Activated naive CD8-positive, alpha-beta T cell treated with anti-CD3 and anti-CD28 coated beads, Interleukin-2, amount 50 U/mL, for 24 hours (primary cell): Measurements from ENCODE around the gene PHAF1.
A peak's percentile ranks its signal among the peaks of the same experiment; 100 is the strongest.

Experiments used
- ATAC-seq: fragments of 150-1000 bp; cut with Tn5 transposase; one replicate; pipeline ENCODE4 v1.10.0; 2021
- DNase-seq: peaks from one replicate; pipeline ENCODE4 v3.0.0; 2021
- H3K27ac Mint-ChIP-seq: one replicate; pipeline ENCODE4 v1.8.0; 2021; ENCODE audit warnings: mild to moderate bottlenecking, mixed read lengths
- H3K27me3 Mint-ChIP-seq: one replicate; pipeline ENCODE4 v1.8.0; 2021; ENCODE audit warnings: mixed read lengths
- H3K36me3 Mint-ChIP-seq: one replicate; pipeline ENCODE4 v1.8.0; 2021; ENCODE audit warnings: low read depth, mixed read lengths
- H3K4me1 Mint-ChIP-seq: one replicate; pipeline ENCODE4 v1.8.0; 2021; ENCODE audit warnings: mixed read lengths
- H3K4me3 Mint-ChIP-seq: one replicate; pipeline ENCODE4 v1.8.0; 2021; ENCODE audit warnings: mild to moderate bottlenecking, moderate library complexity, mixed read lengths
- H3K9me3 Mint-ChIP-seq: one replicate; pipeline ENCODE4 v1.8.0; 2021; ENCODE audit warnings: mixed read lengths

PHAF1 gene

DNA sequence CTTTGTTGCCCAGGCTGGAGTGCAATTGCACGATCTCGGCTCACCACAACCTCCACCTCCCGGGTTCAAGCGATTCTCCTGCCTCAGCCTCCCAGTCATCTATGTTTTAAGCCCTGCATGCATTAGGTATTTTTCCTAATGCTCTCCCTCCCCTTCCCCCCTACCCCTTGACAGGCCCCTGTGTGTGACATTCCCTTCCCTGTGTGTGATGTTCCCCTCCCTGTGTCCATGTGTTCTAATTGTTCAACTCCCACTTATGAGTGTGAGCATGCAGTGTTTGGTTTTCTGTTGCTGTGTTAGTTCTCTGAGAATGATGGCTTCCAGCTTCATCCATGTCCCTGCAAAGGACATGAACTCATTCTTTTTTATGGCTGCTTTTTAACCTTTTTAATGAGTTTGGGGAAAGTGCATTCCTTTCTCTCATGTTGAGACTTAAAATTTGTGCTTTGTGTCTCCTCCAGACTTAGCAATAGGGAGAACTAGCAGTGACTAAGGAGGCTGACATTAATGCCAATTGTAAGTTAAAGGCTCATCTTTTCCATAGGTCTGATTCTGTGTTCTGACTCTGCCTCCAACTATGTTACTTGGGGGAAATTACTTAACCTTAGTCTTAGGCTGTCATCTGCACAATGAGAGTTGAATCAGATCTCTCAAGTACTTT is 17.7 kb upstream of the PHAF1 start:
- no peak for DNase-seq
- H3K4me3 Mint-ChIP-seq, result no peak overlapping the region
- no peaks in the 10 kb centered on the region for H3K9me3 Mint-ChIP-seq
- peak; percentile 98 for ATAC-seq
- H3K36me3 Mint-ChIP-seq, result peaks cover 6% of the 10 kb centered on the region
- H3K27me3 Mint-ChIP-seq, result no peaks in the 10 kb centered on the region
- H3K27ac Mint-ChIP-seq, result peak overlapping the region; percentile 94
- H3K4me1 Mint-ChIP-seq, result peaks cover 10% of the 10 kb centered on the region

GRCh38 chr16:67093098-67093726 is 16.5 kb upstream of the PHAF1 start:
- Mint-ChIP-seq H3K27me3 (no peaks in the 10 kb centered on the region), H3K9me3 (no peaks in the 10 kb centered on the region), H3K36me3 (peaks cover 6% of the 10 kb centered on the region), H3K4me1 (peaks cover 10% of the 10 kb centered on the region), H3K27ac (peak overlapping the region; percentile 21), H3K4me3 (no peak overlapping the region)
- DNase-seq (no peak), ATAC-seq (no peak)

DNA sequence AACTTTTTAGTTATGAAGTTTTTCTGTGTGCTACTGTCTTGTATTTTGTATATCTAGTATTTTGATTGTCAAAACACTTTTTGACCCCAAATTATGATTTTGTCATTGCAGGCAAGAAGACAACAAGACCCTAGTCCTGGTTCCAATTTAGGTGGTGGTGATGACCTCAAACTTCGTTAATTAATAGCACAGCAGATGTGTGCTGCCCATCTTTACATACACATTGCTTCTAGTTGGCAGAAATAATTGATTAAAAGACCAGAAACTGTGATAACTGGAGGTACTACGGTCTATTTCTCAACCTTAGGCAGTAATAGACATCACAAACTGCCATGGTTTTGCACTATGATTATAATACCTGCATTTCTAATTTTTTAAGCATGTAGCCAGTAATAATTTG is 11.1 kb upstream of the PHAF1 start:
- no peaks in the 10 kb centered on the region for H3K9me3 Mint-ChIP-seq
- no peak overlapping the region for H3K4me3 Mint-ChIP-seq
- peaks cover 3% of the 10 kb centered on the region for H3K4me1 Mint-ChIP-seq
- H3K36me3 Mint-ChIP-seq, result peaks cover 8% of the 10 kb centered on the region
- ATAC-seq (no peak), DNase-seq (no peak)
- H3K27me3 Mint-ChIP-seq, result no peaks in the 10 kb centered on the region
- H3K27ac Mint-ChIP-seq, result no peak overlapping the region

GRCh38 chr16:67100569-67101310 is 9.0 kb upstream of the PHAF1 start:
- Mint-ChIP-seq H3K9me3 (no peaks in the 10 kb centered on the region), H3K36me3 (peaks cover 8% of the 10 kb centered on the region), H3K4me1 (peaks cover 3% of the 10 kb centered on the region), H3K27me3 (no peaks in the 10 kb centered on the region), H3K27ac (no peak overlapping the region), H3K4me3 (no peak overlapping the region)
- ATAC-seq (no peak), DNase-seq (no peak)

GRCh38 chr16:67101311-67102082 is 8.2 kb upstream of the PHAF1 start:
- H3K27me3 Mint-ChIP-seq, result no peaks in the 10 kb centered on the region
- H3K36me3 Mint-ChIP-seq, result peaks cover 8% of the 10 kb centered on the region
- ATAC-seq, result peak; percentile 68
- peak overlapping the region; percentile 23 for H3K27ac Mint-ChIP-seq
- peaks cover 3% of the 10 kb centered on the region for H3K4me1 Mint-ChIP-seq
- no peaks in the 10 kb centered on the region for H3K9me3 Mint-ChIP-seq
- no peak overlapping the region for H3K4me3 Mint-ChIP-seq
- no peak for DNase-seq

DNA sequence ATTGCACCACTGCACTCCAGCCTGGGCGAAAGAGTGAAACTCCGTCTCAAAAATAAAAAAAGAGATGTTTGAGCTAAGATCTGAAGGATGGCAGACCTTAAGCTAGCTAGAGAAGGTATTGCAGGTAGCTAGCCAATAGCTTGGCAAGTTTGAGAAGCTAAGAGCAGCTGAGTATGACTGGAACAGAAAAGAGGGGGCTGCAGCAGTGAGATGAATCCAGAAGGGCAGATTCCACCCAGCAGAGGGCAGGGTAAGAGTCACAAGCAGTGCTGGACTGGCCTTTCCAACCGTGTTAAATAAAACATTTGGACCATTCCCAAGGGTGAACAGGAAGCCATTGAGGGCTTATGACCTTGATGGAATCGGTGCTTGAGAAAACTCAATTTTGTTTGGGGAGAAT is 5.7 kb upstream of the PHAF1 start:
- DNase-seq (no peak), ATAC-seq (no peak)
- H3K9me3 Mint-ChIP-seq, result no peaks in the 10 kb centered on the region
- peaks cover 3% of the 10 kb centered on the region for H3K4me1 Mint-ChIP-seq
- no peak overlapping the region for H3K27ac Mint-ChIP-seq
- no peaks in the 10 kb centered on the region for H3K27me3 Mint-ChIP-seq
- no peak overlapping the region for H3K4me3 Mint-ChIP-seq
- peaks cover 8% of the 10 kb centered on the region for H3K36me3 Mint-ChIP-seq

DNA sequence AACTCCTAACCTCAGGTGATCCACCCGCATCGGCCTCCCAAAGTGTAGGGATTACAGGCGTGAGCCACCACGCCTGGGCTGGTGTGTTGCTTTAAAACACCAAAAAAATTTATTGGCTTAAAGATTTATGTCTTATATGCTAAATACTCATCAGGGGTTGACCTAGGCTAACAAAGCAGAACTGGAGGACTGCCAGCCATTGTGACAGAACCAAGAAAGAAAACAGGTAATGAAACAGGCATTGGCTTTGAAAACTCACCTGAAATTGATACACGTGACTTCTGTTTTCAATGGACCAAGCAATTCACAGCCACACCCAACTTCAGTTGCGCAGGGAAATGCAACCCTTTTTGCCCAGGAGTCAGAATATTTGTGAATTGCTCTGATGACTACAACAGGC is 4.9 kb upstream of the PHAF1 start:
- Mint-ChIP-seq H3K4me3 (no peak overlapping the region), H3K27me3 (no peaks in the 10 kb centered on the region), H3K4me1 (peaks cover 8% of the 10 kb centered on the region), H3K9me3 (no peaks in the 10 kb centered on the region), H3K27ac (no peak overlapping the region), H3K36me3 (peaks cover 4% of the 10 kb centered on the region)
- DNase-seq (no peak), ATAC-seq (no peak)

DNA sequence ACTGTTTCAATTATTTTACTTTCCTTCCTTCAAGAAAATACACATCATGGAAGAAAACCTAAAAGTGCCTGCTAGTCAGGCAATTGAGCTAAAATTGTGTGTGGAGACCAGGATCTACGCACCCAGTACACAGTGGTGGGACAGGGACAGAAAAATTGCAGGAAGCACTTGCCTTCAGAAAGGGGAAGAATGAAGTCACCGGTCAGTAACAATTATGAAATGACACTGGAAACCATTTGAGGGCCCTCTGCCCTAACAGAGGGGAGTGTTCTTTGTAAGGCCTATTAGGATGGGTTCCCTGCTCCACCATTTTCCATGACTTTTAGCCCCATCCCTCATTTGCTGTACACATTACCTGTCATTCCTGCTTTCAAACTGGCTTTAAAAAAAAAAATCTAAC is 4.5 kb upstream of the PHAF1 start:
- Mint-ChIP-seq H3K27me3 (no peaks in the 10 kb centered on the region), H3K9me3 (no peaks in the 10 kb centered on the region), H3K4me3 (no peak overlapping the region), H3K4me1 (peaks cover 10% of the 10 kb centered on the region), H3K27ac (no peak overlapping the region), H3K36me3 (peaks cover 4% of the 10 kb centered on the region)
- no peak for ATAC-seq
- DNase-seq, result no peak

DNA sequence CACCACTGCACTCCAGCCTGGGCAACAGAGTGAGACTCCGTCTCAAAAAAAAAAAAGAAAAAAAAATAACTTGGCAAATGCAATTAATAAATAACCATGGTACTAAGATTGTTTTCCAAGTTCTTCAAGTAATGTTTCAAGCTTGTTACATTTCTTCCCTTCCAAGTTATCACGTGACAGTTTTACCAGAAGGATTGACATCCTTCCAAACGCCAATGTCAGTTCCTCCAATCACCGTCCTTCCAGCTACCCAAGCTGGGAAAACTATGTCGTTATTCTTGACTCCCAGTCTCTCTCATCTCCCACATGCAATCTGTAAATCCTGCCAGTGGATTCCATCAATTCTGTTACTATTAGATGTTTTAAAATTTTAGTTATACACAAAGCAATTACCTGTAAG is 3.9 kb upstream of the PHAF1 start:
- H3K4me1 Mint-ChIP-seq, result peaks cover 16% of the 10 kb centered on the region
- DNase-seq, result no peak
- H3K27me3 Mint-ChIP-seq, result no peaks in the 10 kb centered on the region
- H3K27ac Mint-ChIP-seq, result no peak overlapping the region
- H3K9me3 Mint-ChIP-seq, result no peaks in the 10 kb centered on the region
- peaks cover 4% of the 10 kb centered on the region for H3K36me3 Mint-ChIP-seq
- no peak for ATAC-seq
- no peak overlapping the region for H3K4me3 Mint-ChIP-seq

- Mint-ChIP-seq H3K4me3 (no peak overlapping the region), H3K36me3 (peaks cover 2% of the 10 kb centered on the region), H3K27ac (no peak overlapping the region), H3K9me3 (no peaks in the 10 kb centered on the region), H3K4me1 (peaks cover 32% of the 10 kb centered on the region), H3K27me3 (no peaks in the 10 kb centered on the region)
- ATAC-seq (no peak), DNase-seq (no peak)
These were observed 1.3 kb upstream of the PHAF1 start for GRCh38 chr16:67108489-67108888.

GRCh38 chr16:67108931-67109406 is 772 bp upstream of the PHAF1 start:
- no peak for ATAC-seq
- Mint-ChIP-seq H3K9me3 (no peaks in the 10 kb centered on the region), H3K4me3 (peak overlapping the region; percentile 96), H3K4me1 (peaks cover 32% of the 10 kb centered on the region), H3K36me3 (peaks cover 2% of the 10 kb centered on the region), H3K27me3 (no peaks in the 10 kb centered on the region), H3K27ac (peak overlapping the region; percentile 89)
- DNase-seq, result no peak

DNA sequence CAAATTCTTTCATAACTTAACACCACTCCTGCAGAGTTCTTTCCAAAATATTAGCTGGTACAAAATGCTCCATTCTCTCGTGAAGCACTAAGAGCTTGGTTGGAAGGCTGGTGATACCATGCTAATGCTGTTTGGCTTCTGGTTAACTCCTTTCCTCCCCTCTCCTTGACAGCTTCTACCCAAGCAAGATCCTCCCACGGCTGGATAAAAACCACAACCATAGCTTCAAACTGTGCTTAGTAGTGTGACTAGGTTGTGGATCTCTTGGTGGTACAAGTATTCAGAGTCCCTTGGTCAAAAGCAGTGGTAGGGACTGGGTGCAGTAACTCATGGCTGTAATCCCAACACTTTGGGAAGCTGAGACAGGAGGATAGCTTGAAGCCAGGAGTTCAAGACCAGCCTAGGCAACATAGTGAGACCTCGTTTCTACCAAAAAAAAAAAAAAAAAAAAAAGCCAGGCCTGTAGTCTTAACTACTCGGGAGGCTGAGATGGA is 2.3 kb downstream of the PHAF1 start:
- Mint-ChIP-seq H3K4me1 (peaks cover 32% of the 10 kb centered on the region), H3K4me3 (no peak overlapping the region), H3K9me3 (no peaks in the 10 kb centered on the region), H3K27ac (no peak overlapping the region), H3K36me3 (peaks cover 2% of the 10 kb centered on the region), H3K27me3 (no peaks in the 10 kb centered on the region)
- ATAC-seq (no peak), DNase-seq (no peak)

DNA sequence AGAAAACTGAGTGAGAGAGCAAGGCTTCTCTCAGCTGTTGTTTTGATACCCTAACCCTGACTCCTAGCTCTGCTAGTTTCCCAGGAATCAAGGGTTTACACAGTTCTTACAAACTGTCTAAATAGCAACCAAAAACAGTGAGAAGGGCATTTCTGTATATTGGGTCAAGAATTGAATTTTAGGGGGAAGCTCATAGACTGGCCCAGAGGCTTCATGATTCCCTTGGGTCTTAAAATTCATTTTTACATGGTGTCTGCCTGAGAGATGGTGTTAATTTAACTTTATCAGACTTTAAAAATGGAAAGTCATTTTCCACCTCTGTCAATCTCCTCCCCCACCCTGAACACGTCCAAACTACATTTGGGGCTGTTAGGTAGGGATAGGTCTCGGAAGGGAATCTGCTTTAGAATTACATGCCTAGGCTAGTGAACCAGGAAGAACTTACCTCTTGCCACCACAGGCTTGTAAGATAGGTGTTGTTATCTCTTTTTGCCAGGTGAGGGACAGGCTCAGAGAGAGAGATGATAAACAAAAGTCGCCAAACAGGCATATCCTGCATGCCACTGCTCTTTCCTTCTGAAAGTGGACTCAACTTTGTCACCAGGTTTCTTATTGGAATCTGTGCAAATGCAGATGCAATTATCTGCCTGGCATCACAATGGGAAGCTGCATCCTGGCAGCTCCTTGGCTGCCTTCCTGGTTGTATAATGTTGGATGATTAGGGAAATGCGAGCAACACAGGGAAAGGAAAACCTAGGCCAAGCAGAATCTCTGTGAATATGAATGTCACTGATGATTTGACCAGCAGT is 3.1 kb downstream of the PHAF1 start:
- no peak for DNase-seq
- no peak for ATAC-seq
- H3K4me3 Mint-ChIP-seq, result no peak overlapping the region
- H3K27ac Mint-ChIP-seq, result no peak overlapping the region
- H3K36me3 Mint-ChIP-seq, result peaks cover 2% of the 10 kb centered on the region
- H3K4me1 Mint-ChIP-seq, result peaks cover 32% of the 10 kb centered on the region
- H3K9me3 Mint-ChIP-seq, result no peaks in the 10 kb centered on the region
- H3K27me3 Mint-ChIP-seq, result no peaks in the 10 kb centered on the region

DNA sequence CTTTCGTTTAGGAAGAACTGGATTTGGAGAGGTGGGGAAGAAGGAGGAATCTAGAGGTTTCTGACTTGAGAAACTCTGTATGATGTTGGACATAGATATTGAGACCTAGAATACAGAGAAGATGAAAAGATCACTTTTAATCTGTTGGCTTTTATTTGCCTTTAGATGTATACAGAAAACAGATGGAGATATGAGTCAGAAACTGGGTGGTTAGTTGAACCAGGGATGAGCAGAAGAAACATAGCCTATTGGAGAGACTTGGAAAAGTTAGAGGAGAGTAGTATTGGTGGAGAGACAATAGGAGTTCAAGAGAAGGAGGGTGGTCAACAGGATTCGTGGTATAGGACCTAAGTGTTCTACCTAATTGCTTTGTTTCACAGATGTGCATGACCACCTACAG is 5.1 kb downstream of the PHAF1 start:
- H3K4me3 Mint-ChIP-seq, result no peak overlapping the region
- H3K9me3 Mint-ChIP-seq, result no peaks in the 10 kb centered on the region
- H3K27ac Mint-ChIP-seq, result no peak overlapping the region
- peaks cover 27% of the 10 kb centered on the region for H3K4me1 Mint-ChIP-seq
- peaks cover 2% of the 10 kb centered on the region for H3K36me3 Mint-ChIP-seq
- DNase-seq (no peak), ATAC-seq (no peak)
- H3K27me3 Mint-ChIP-seq, result no peaks in the 10 kb centered on the region
